A172 (cell line): Measurements from ENCODE around the gene DISP3. TPM values are rescaled to one million over a fixed set of nuclear protein-coding genes. Genes with fewer than 3 reads are reported as not detected.
"Not testable (repeated sequence)": the region's sequence is repeated elsewhere in the genome, so short reads cannot be mapped to it uniquely, and the experiment has no call there.

ENCODE experiments used
- DNase-seq: peaks from one replicate; pipeline ENCODE4 v3.0.0-alpha.2; 2015; ENCODE audit warnings: low spot score
- total RNA-seq: library from RNA; depleted of rRNA; stranded (reverse); fragments of >200 nt; shearing (Covaris generic); gene quantifications from 2 replicates; pipeline ENCODE4 v1.2.3, GENCODE V29; 2014; rRNA removed

DISP3 gene
- total RNA-seq, 1 experiment from 2014 or later: 0.14 TPM

DNA sequence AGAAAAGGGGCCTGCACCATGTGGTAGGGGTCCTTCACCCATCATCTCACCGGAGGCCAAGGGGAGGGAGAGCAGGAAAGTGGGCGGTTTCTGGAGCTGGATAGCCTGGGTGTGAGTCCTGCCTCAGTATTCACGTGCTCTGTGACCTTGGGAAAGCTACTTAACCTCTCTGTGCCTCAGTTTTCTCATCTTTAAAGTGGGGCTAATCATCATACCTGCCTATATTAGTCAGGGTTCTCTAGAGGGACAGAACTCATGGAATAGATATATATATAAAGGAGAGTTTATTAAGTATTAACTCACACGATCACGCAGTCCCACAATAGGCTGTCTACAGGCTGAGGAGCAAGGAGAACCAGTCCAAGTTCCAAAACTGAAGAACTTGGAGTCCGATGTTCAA lies 96.6 kb downstream of the DISP3 start:
- no peak for DNase-seq

DNA sequence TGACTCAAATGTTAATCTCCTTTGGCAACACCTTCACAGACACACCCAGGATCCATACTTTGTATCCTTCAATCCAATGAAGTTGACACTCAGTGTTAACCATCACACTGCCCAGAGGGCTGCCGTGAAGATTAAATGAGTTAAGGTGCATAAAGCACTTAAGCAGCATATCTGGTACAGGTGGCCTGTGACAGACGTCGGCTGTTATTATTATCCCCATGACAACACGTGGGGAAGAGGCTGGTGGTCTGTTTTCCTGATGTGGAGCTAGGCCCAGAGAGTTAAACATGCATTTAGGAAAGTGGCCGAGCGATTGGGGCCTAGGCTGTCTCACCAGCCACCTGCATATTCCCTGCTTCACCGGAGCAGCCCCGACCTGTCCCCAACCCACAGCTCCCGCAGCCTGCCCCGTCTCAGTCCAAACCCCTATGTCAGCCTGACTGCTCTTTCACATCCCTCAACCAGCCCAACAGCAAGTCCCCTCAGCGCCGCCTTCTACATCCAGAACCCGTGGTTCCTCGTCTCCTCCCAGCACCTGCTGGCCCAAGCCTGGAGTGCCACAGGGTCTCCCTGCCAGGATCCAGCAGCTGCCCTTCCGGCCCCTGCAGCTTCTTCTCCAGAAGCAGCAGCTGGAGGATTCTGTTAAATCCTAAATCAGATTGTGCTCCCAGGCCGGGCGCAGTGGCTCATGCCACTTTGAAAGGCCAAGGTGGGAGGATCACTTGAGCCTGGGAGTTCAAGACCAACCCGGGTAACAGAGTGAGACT lies 97.3 kb downstream of the DISP3 start:
- no peak for DNase-seq

DNA sequence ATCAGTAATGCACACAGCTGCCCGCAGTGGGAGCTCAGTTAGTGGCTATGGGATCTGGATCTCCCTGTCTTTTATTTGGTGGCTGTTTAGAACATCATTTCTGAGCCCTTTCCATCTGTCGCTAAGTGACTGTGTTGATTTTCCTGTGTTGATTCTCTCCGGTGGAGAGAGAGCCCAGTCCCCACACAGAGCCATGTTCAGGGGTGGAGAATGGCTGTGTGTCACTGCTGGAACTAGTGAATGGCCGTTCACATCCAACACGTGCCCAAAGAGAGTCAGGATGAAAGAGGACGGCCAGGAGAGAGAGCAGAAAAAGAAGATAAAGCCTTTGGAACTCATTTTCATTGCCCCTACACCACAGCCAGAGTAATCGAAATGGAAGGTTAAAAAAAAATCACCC lies 99.0 kb downstream of the DISP3 start:
- no peak for DNase-seq

DNA sequence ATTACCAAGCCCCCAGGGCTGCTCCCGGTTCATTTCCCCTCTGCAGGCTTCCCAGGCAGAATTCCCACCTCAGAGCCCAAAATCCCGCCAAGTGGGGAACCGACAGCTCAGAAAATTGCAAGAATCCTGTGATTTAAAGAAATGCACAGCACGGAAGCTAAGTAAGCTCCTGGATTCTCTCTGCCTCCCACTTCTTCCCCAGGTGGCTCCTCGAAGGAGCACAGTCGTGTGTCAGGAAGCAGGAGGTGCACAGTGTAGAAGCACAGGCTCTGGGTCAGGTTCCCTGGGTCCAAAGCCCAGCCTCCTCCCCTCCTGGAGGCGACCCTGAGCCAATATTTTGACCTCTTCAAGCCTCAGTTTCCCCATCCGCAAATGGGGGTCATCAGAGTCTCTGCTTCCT lies 100.6 kb downstream of the DISP3 start:
- no peak for DNase-seq

DNA sequence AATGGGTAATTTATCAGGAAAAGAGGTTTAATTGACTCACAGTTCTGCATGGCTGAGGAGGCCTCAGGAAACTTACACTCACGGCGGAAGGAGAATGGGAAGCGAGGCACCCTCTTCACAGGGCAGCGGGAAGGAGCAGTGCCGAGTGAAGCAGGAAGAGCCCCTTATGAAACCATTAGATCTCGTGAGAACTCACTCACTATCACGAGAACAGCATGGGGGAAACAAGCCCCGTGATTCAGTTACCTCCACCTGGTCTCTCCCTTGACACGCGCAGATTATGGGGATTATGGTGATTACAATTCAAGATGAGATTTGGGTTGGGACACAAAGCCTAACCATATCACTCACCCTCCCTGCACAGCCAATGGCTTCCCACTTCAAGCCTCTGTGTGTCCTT lies 101.1 kb downstream of the DISP3 start:
- DNase-seq: not testable (repeated sequence)

DNA sequence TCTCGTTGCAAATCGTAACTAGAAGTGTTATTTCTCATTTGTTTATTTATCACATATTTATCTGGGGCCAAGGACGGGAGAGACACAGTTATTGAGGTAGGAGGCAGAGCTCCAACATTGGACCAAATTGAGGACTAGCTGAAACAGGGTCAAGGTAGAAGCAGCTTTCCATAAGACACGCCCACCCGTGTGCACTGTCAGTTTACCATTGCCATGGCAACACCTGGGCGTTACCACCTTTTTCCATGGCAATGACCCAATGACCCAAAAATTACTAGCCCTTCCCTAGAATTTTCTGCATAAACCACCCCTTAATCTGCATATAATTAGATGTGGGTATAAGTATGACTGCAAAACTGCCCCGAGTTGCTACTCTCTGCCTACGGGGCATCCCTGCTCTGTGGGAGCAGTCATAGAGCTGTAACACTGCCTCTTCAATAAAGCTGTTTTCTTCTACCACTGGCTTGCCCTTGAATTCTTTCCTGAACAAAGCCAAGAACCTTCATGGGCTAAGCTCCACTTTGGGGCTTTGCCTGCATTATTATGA lies 102.6 kb downstream of the DISP3 start:
- no peak for DNase-seq

DNA sequence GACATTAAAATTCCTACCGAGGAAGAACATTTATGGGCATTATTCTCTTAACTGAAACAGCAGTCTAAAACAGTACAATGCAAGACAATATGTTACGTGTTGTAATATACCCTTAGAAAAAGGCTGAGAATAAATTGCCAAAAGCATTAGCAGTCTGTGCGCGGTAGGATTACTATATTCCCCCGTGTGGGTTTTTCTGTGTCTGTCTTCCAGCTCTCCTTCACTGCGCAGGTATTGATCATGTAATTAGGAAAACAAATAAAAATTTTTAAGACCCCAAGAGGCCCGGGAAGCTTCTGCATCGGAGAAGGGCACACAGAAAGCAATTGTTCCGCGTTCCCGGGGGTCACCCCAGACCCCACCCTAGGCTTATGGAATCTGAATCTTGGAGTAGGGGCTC lies 106.4 kb downstream of the DISP3 start:
- DNase-seq: no peak

Other genes starting within 250 kb of the DISP3 start
- 20.6 and 27.7 TPM in 2 replicates for gene MTOR, start 216.6 kb upstream of the DISP3 start, total RNA-seq
- gene UBIAD1, start 206.0 kb upstream of the DISP3 start, total RNA-seq: 5.1 and 7.6 TPM in 2 replicates
- 1.3 and 1.9 TPM in 2 replicates for gene FBXO2, start 175.3 kb downstream of the DISP3 start, total RNA-seq
- 17.6 and 18.5 TPM in 2 replicates for gene FBXO44, start 175.7 kb downstream of the DISP3 start, total RNA-seq
- not detected in 2 replicates for gene FBXO6, start 185.0 kb downstream of the DISP3 start, total RNA-seq
- gene MAD2L2, start 202.0 kb downstream of the DISP3 start, total RNA-seq: 70.3 and 72.0 TPM in 2 replicates
- gene DRAXIN, start 212.6 kb downstream of the DISP3 start, total RNA-seq: 4.0 and 7.0 TPM in 2 replicates